H9 (cell line): ENCODE data around the gene SMAD7. TPM values are rescaled to one million over a fixed set of nuclear protein-coding genes. Genes with fewer than 3 reads are reported as not detected.

Source experiments
- DNase-seq: peaks from one replicate; pipeline ENCODE4 v3.0.0-alpha.2; 2017
- H2AFZ ChIP-seq: one replicate; pipeline ENCODE4 v1.6.1; 2013; ENCODE audit warnings: mild to moderate bottlenecking, low read length, control low read depth, moderate library complexity
- H2AK5ac ChIP-seq: 2 replicates; pipeline ENCODE4 v1.6.1; 2013; ENCODE audit warnings: low read length, control low read depth, mixed read lengths; ENCODE audit not compliant: insufficient read length
- H2BK120ac ChIP-seq: one replicate; pipeline ENCODE4 v1.6.1; 2013; ENCODE audit warnings: low read depth, mild to moderate bottlenecking, low read length, control low read depth, inconsistent platforms; ENCODE audit not compliant: poor library complexity, severe bottlenecking
- H2BK12ac ChIP-seq: 2 replicates; pipeline ENCODE4 v1.6.1; 2013; ENCODE audit warnings: low read length, control low read depth, mixed read lengths, low read depth; ENCODE audit not compliant: insufficient read length
- H2BK15ac ChIP-seq: 2 replicates; pipeline ENCODE4 v1.6.1; 2013; ENCODE audit warnings: low read depth, low read length, control low read depth
- H2BK20ac ChIP-seq: one replicate; pipeline ENCODE4 v1.6.1; 2013; ENCODE audit warnings: low read depth, mild to moderate bottlenecking, low read length, control low read depth, inconsistent platforms; ENCODE audit not compliant: poor library complexity, severe bottlenecking
- H2BK5ac ChIP-seq: 2 replicates; pipeline ENCODE4 v1.6.1; 2013; ENCODE audit warnings: low read length, control low read depth, mixed read lengths; ENCODE audit not compliant: insufficient read length
- H3K14ac ChIP-seq: 2 replicates; pipeline ENCODE4 v1.6.1; 2013; ENCODE audit warnings: low read length, control low read depth; ENCODE audit not compliant: insufficient read depth
- H3K18ac ChIP-seq: 2 replicates; pipeline ENCODE4 v1.6.1; 2013; ENCODE audit warnings: low read depth, mild to moderate bottlenecking, mixed read lengths, low read length, control low read depth; ENCODE audit not compliant: insufficient read length
- H3K23ac ChIP-seq: 2 replicates; pipeline ENCODE4 v1.6.1; 2013; ENCODE audit warnings: low read length, control low read depth, mixed read lengths, low read depth; ENCODE audit not compliant: insufficient read length
- H3K23me2 ChIP-seq: 2 replicates; pipeline ENCODE4 v1.6.1; 2013; ENCODE audit warnings: low read depth, mild to moderate bottlenecking, mixed read lengths, low read length, control low read depth; ENCODE audit not compliant: insufficient read length, poor library complexity, severe bottlenecking
- H3K27ac ChIP-seq: 2 replicates; pipeline ENCODE4 v1.5.1; 2013; ENCODE audit warnings: low read length, control low read depth, mixed read lengths, low read depth; ENCODE audit not compliant: insufficient read length
- H3K27me3 ChIP-seq: 2 replicates; pipeline ENCODE4 v1.6.1; 2013; ENCODE audit warnings: low read length, control low read depth, inconsistent platforms; ENCODE audit not compliant: insufficient read depth
- H3K4ac ChIP-seq: 2 replicates; pipeline ENCODE4 v1.6.1; 2013; ENCODE audit warnings: low read depth, mild to moderate bottlenecking, control low read depth, inconsistent platforms, low read length, moderate library complexity
- H3K4me1 ChIP-seq: 2 replicates; pipeline ENCODE4 v1.6.1; 2013; ENCODE audit warnings: low read length, control low read depth, inconsistent platforms; ENCODE audit not compliant: insufficient read depth
- H3K4me2 ChIP-seq: 2 replicates; pipeline ENCODE4 v1.6.1; 2013; ENCODE audit warnings: low read length, control low read depth, mixed read lengths; ENCODE audit not compliant: insufficient read length, insufficient read depth
- H3K56ac ChIP-seq: 2 replicates; pipeline ENCODE4 v1.6.1; 2013; ENCODE audit warnings: low read depth, mild to moderate bottlenecking, mixed read lengths, low read length, control low read depth; ENCODE audit not compliant: insufficient read length
- H3K79me1 ChIP-seq: 2 replicates; pipeline ENCODE4 v1.6.1; 2013; ENCODE audit warnings: low read depth, mild to moderate bottlenecking, moderate library complexity, low read length, control low read depth, inconsistent platforms; ENCODE audit not compliant: insufficient read depth, poor library complexity, severe bottlenecking
- H3K79me2 ChIP-seq: 2 replicates; pipeline ENCODE4 v1.6.1; 2013; ENCODE audit warnings: low read length, control low read depth, inconsistent platforms; ENCODE audit not compliant: insufficient read depth
- H3K9ac ChIP-seq: 2 replicates; pipeline ENCODE4 v1.6.1; 2013; ENCODE audit warnings: low read length, control low read depth, mixed read lengths; ENCODE audit not compliant: insufficient read length; ENCODE audit errors: extremely low read depth
- H3K9me3 ChIP-seq: one replicate; pipeline ENCODE4 v1.6.1; 2013; ENCODE audit warnings: low read depth, low read length, inconsistent platforms; ENCODE audit not compliant: control insufficient read depth
- H3T11ph ChIP-seq: one replicate; pipeline ENCODE4 v1.6.1; 2013; ENCODE audit warnings: mild to moderate bottlenecking, low read length, control low read depth, inconsistent platforms
- H4K20me1 ChIP-seq: one replicate; pipeline ENCODE4 v1.6.1; 2013; ENCODE audit not compliant: control insufficient read depth, insufficient read length, insufficient read depth
- H4K5ac ChIP-seq: 2 replicates; pipeline ENCODE4 v1.6.1; 2013; ENCODE audit warnings: low read depth, mild to moderate bottlenecking, mixed read lengths, low read length, control low read depth; ENCODE audit not compliant: insufficient read length
- H4K8ac ChIP-seq: replicated peaks from 2 replicates; pipeline ENCODE4 v1.6.1; 2013; ENCODE audit warnings: low read length, control low read depth, mixed read lengths, low read depth; ENCODE audit not compliant: insufficient read length
- H4K91ac ChIP-seq: 2 replicates; pipeline ENCODE4 v1.6.1; 2013; ENCODE audit warnings: low read depth, mild to moderate bottlenecking, moderate library complexity, mixed read lengths, low read length, control low read depth; ENCODE audit not compliant: insufficient read length
- H3K27ac Mint-ChIP-seq, 3 experiments: 2 replicates in 2 of 3; 3 replicates in 1 of 3; pipeline ENCODE4 v1.8.0; 2020 to 2021; ENCODE audit warnings: mixed read lengths in 3 of 3, mild to moderate bottlenecking in 1 of 3, moderate library complexity in 1 of 3
- H3K27me3 Mint-ChIP-seq: 2 replicates; pipeline ENCODE4 v1.8.0; 2021; ENCODE audit warnings: low read depth, mild to moderate bottlenecking, moderate library complexity, mixed read lengths
- H3K36me3 Mint-ChIP-seq, 3 experiments: 2 replicates in 2 of 3; 3 replicates in 1 of 3; pipeline ENCODE4 v1.8.0; 2020 to 2021; ENCODE audit warnings: low read depth in 3 of 3, mixed read lengths in 3 of 3; ENCODE audit not compliant: insufficient read depth in 1 of 3
- H3K4me1 Mint-ChIP-seq, 2 experiments: 2 replicates each; pipeline ENCODE4 v1.8.0; 2020; ENCODE audit warnings: mixed read lengths in 2 of 2
- H3K4me3 Mint-ChIP-seq, 2 experiments: 2 replicates in 1 of 2; 3 replicates in 1 of 2; pipeline ENCODE4 v1.8.0; 2020 to 2021; ENCODE audit warnings: mild to moderate bottlenecking in 2 of 2, mixed read lengths in 2 of 2, moderate library complexity in 1 of 2
- H3K9me3 Mint-ChIP-seq, 2 experiments: 2 replicates in 1 of 2; 3 replicates in 1 of 2; pipeline ENCODE4 v1.8.0; 2020; ENCODE audit warnings: mild to moderate bottlenecking in 2 of 2, mixed read lengths in 2 of 2, moderate library complexity in 1 of 2
- WGBS: extraction: QIAGEN DNeasy Blood & Tissue Kit; methylation state at CpG from one replicate; pipeline ENCODE4 v1.1.7; 2013; ENCODE audit warnings: missing lambda C conversion rate, low lambda C conversion rate, mixed read lengths; ENCODE audit not compliant: insufficient read length; ENCODE audit errors: extremely low coverage; 5-methylcytosine and 5-hydroxymethylcytosine counted together
- total RNA-seq: library from RNA; stranded (reverse); gene quantifications from 2 replicates; pipeline ENCODE4 v1.2.1, GENCODE V29; 2021
- TF ChIP-seq, protein P1 (sequence below): fragments of 200-600 bp; sonication (generic); conservative IDR thresholded peaks from 3 replicates; pipeline ENCODE4 v1.8.0; 2021; ENCODE audit warnings: antibody characterized with exemption, mild to moderate bottlenecking

The SMAD7 gene
- total RNA-seq, 1 experiment from 2014 or later, result 27.7 TPM

DNA sequence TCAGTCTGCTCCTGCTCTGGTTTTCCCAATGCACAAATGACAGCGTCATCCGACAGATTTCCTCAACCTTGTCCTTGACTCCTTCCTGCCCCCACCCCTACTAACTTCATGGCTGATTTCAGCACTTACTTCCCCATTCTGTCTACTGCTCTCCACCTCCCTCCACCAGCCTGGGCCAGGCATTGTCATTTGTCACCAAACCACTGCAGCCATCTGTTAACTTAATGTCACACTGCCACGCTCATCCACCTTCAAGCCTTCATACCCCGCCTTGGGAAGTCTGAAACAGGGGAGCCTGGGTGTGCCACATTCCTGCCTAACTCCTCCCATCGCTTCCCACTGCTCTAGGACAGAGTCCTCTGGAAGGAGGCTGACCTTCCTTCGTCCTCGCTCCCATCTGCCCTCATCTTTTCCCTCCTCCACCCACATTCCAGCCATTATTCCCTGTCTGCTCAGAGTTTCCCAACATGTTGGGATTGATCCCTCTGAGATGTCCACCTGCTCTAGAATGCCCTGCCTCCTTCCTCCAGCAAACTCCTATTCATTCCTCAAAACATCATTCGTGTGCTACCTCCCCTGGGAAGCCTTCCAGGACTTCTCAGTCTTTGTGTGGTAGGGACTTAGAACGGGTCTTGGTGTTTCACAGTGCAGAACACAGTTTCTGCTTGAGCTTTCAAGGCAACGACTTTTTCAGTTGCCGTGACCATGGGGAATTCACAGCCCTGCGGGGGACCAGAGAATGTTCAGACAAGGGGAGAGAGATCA, 42.2 kb upstream of the SMAD7 start:
- Histone ChIP-seq H2BK12ac (no peak overlapping the region), H3K9me3 (no peaks in the 10 kb centered on the region), H4K8ac (no peak overlapping the region), H3T11ph (no peak overlapping the region), H3K56ac (no peak overlapping the region), H3K4ac (no peak overlapping the region), H4K20me1 (no peaks in the 10 kb centered on the region), H2BK120ac (no peak overlapping the region), H3K27ac (no peak overlapping the region), H2AK5ac (no peak overlapping the region), H3K79me1 (no peaks in the 10 kb centered on the region), H3K4me2 (no peak overlapping the region), H4K91ac (no peak overlapping the region), H2BK15ac (no peak overlapping the region), H3K4me1 (no peaks in the 10 kb centered on the region; the same call in 1 of the 2 replicates), H2BK20ac (no peak overlapping the region), H3K18ac (no peak overlapping the region), H3K79me2 (no peaks in the 10 kb centered on the region), H4K5ac (no peak overlapping the region), H2BK5ac (no peak overlapping the region), H2AFZ (no peak overlapping the region), H3K23ac (no peak overlapping the region), H3K27me3 (no peaks in the 10 kb centered on the region), H3K23me2 (no peaks in the 10 kb centered on the region), H3K14ac (no peak overlapping the region; the same call in 1 of the 2 replicates), H3K9ac (no peak overlapping the region)
- Mint-ChIP-seq H3K36me3 (no peaks in the 10 kb centered on the region), H3K4me1 (peaks cover 17 to 34% of the 10 kb centered on the region in 2 experiments), H3K4me3 (no peak overlapping the region), H3K27ac (peak overlapping the region in 1 of 3 experiments; percentile 3; a peak in 1 of 7 replicates), H3K27me3 (peaks cover 14% of the 10 kb centered on the region), H3K9me3 (no peaks in the 10 kb centered on the region)
- no CpG with 5 or more reads among the region's 12 CpGs for WGBS
- TF ChIP-seq, protein P1, sequence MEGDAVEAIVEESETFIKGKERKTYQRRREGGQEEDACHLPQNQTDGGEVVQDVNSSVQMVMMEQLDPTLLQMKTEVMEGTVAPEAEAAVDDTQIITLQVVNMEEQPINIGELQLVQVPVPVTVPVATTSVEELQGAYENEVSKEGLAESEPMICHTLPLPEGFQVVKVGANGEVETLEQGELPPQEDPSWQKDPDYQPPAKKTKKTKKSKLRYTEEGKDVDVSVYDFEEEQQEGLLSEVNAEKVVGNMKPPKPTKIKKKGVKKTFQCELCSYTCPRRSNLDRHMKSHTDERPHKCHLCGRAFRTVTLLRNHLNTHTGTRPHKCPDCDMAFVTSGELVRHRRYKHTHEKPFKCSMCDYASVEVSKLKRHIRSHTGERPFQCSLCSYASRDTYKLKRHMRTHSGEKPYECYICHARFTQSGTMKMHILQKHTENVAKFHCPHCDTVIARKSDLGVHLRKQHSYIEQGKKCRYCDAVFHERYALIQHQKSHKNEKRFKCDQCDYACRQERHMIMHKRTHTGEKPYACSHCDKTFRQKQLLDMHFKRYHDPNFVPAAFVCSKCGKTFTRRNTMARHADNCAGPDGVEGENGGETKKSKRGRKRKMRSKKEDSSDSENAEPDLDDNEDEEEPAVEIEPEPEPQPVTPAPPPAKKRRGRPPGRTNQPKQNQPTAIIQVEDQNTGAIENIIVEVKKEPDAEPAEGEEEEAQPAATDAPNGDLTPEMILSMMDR, result no peak
- DNase-seq, result no peak
